Stimulated activated CD8-positive, alpha-beta memory T cell treated with anti-CD3 and anti-CD28 coated beads, Interleukin-2, amount 100 ng/mL, for 1 hour (primary cell): ENCODE measurements around the gene EFCAB6.

Source experiments
- DNase-seq, 2 donors: peaks; one replicate each; pipeline ENCODE4 v3.0.0-alpha.2; 2020; ENCODE audit warnings: low read depth in 2 of 2

EFCAB6 gene

GRCh38 chr22:43481568-43482317, 330.4 kb downstream of the EFCAB6 start:
- no peak for DNase-seq

DNA sequence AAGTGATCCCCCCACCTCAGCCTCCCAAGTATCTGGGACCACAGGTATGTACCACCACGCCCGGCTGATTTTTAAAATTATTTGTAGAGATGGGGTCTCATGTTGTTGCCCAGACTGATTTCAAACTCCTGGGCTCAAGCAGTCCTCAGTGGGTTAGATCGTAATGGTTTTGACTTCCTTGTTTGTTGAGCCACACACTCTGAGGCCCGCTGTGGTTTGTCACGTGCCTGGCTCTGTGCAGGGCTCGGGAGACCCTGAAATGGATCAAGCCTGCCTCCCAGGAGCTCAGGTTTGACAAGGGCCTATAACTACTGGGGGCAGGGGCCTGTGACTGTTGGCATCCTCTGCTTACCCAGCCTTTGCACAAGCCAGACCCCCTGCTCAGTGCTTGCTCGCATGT, 332.1 kb downstream of the EFCAB6 start:
- DNase-seq = no peak

DNA sequence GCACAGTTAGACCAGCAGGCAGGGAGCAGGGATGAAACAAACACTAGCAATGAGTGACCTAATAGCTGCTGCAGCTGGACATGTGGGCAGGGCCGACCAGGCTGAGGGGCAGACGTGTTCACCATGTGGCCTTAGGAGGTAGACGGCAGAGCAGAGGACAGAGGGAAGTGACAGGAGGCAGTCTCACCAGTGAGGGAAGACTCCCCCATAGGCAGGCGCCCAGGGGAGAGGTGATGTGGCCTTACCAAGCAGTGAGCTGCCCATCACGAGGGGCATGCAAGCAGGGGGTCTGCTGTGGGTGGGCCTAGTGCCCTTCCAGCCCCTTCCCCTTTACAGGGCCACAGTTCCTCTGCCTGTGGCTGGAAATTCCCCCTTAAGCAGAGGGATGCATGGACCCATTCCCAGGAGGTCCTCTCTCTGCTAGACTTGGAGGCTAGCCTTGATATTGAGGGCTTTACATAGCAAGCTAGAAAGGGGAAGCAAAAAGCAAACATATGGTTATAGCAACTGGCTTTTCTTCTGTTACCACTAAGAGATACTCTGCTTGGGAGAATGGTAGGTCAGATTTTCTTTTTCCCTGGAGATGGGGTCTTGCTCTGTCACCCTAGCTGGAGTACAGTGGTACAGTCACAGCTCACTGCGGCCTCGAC, 332.7 kb downstream of the EFCAB6 start:
- no peak for DNase-seq
